GM18505 (cell line): Measurements from ENCODE around the gene SEPTIN10.

Experiments
- ATAC-seq: cut with Tn5 transposase; IDR thresholded peaks from one replicate; pipeline ENCODE4 v1.9.1; 2021; ENCODE audit not compliant: unreplicated experiment
- POLR2A ChIP-seq: IDR thresholded peaks from 4 replicates; pipeline ENCODE4 v1.6.1; 2011; ENCODE audit warnings: borderline replicate concordance; ENCODE audit not compliant: insufficient read depth, insufficient read length; ENCODE audit errors: extremely low read depth

SEPTIN10 gene

GRCh38 chr2:109510136-109511028, 103.4 kb downstream of the SEPTIN10 start:
- TF ChIP-seq POLR2A: no peak
- ATAC-seq: no peak

- TF ChIP-seq POLR2A: no peak
- no peak for ATAC-seq
Observed at GRCh38 chr2:109508556-109508955, 105.2 kb downstream of the SEPTIN10 start.

DNA sequence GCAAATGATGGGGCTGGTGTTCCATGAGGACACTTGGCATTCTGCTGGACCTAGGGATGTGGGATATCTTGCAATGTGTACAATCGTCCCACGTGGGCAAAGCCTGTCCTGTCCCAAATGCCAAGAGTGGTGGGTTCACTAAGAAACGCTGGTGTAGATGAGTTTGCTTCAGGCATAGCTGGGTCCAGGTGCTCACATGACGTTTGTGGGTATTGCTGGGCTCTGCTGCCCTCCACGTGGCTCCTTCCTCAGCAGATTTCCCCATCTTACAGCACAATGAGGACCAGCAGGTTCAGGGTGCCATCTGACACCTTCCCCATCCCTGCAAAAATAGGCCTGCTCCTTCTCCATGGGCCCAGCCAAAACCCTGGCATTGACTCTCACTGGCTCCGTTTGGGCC, 105.9 kb downstream of the SEPTIN10 start:
- ATAC-seq: no peak
- no peak for TF ChIP-seq POLR2A

GRCh38 chr2:109507217-109507616, 106.5 kb downstream of the SEPTIN10 start:
- ATAC-seq: no peak
- no peak for TF ChIP-seq POLR2A

GRCh38 chr2:109503191-109503590, 110.6 kb downstream of the SEPTIN10 start:
- ATAC-seq: no peak
- no peak for TF ChIP-seq POLR2A

GRCh38 chr2:109501461-109501860, 112.3 kb downstream of the SEPTIN10 start:
- no peak for ATAC-seq
- no peak for TF ChIP-seq POLR2A

- ATAC-seq: no peak
- no peak for TF ChIP-seq POLR2A
Observed at GRCh38 chr2:109500910-109501309, 112.9 kb downstream of the SEPTIN10 start.

GRCh38 chr2:109499566-109499965, 114.2 kb downstream of the SEPTIN10 start:
- TF ChIP-seq POLR2A: no peak
- no peak for ATAC-seq

DNA sequence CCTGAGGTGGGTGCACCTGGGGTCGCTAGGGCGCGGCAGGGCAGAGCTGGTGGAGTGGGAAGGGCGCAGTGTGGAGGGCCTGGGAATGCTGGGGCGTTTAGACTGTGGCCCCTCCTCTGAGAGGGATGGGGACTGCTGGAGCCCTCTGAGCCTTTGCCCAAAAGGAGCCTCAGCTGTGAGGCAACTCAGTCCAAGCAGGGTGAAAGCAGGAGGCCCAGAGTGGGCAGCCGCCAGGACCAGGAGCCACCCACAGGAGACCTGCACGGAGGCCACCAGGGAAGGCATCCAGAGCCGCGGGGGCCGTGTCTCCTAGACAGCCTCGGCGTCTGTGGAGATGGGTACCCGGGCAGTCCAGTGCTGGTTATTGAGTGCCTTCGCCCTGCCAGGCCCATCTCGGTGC, 114.9 kb downstream of the SEPTIN10 start:
- no peak for TF ChIP-seq POLR2A
- no peak for ATAC-seq

GRCh38 chr2:109497911-109498870, 115.6 kb downstream of the SEPTIN10 start:
- TF ChIP-seq POLR2A: no peak
- no peak for ATAC-seq

DNA sequence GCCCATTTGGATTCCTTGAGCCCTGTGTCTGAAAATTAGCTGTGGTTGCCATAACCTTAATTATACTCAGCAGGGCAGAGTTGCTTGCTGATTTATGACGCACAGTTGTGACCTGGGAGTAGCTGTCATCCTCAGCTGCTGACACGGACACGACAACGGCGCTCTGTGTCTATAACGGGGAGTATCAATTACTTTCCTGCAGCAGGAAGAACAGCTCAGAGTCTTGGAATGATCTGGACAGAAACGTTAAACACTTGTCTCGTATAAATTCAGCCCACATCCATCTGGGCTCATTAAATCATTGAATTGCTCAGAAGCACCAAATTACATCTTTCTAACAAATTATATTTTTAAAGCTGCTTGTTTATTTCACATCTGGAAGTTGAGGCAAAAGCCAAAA, 116.3 kb downstream of the SEPTIN10 start:
- no peak for TF ChIP-seq POLR2A
- no peak for ATAC-seq

- no peak for ATAC-seq
- TF ChIP-seq POLR2A: no peak
Observed at GRCh38 chr2:109494351-109494750, 119.4 kb downstream of the SEPTIN10 start.

GRCh38 chr2:109493176-109493935, 120.4 kb downstream of the SEPTIN10 start:
- no peak for ATAC-seq
- no peak for TF ChIP-seq POLR2A
